Natural killer cell (primary cell): ENCODE results near the gene CCHCR1. TPM values are rescaled to one million over a fixed set of nuclear protein-coding genes. Genes with fewer than 3 reads are reported as not detected.
"Not testable (repeated sequence)": the region's sequence is repeated elsewhere in the genome, so short reads cannot be mapped to it uniquely, and the experiment has no call there.

Experiments
- ATAC-seq, 3 donors: fragments of 150-1000 bp in 2 of 3; fragments of 200-7000 bp in 1 of 3; cut with Tn5 transposase; 1 replicate in 1 of 3; 2 replicates in 2 of 3; pipeline ENCODE4 v1.10.0; 2021; ENCODE audit warnings: mild to moderate bottlenecking in 2 of 3, moderate library complexity in 2 of 3
- DNase-seq, 2 donors: peaks; one replicate each; pipeline versions ENCODE4 v3.0.0 to v3.0.0-alpha.2; 2013 to 2021; ENCODE audit warnings: mixed read lengths in 1 of 2
- H3K27ac ChIP-seq: one replicate; pipeline ENCODE4 v1.5.1; 2013; ENCODE audit warnings: mild to moderate bottlenecking, low read length
- H3K27me3 ChIP-seq: one replicate; pipeline ENCODE4 v1.6.1; 2013; ENCODE audit warnings: low read length; ENCODE audit not compliant: control insufficient read depth, insufficient read depth
- H3K36me3 ChIP-seq: one replicate; pipeline ENCODE4 v1.6.1; 2013; ENCODE audit warnings: low read length; ENCODE audit not compliant: control insufficient read depth, insufficient read depth
- H3K4me1 ChIP-seq: one replicate; pipeline ENCODE4 v1.6.1; 2013; ENCODE audit warnings: low read length; ENCODE audit not compliant: control insufficient read depth, insufficient read depth
- H3K4me3 ChIP-seq: one replicate; pipeline ENCODE4 v1.5.1; 2013; ENCODE audit warnings: low read length
- H3K9me3 ChIP-seq: one replicate; pipeline ENCODE4 v1.6.1; 2013; ENCODE audit warnings: low read length; ENCODE audit not compliant: control insufficient read depth, insufficient read depth
- H3K27ac Mint-ChIP-seq, 2 donors: one replicate each; pipeline ENCODE4 v1.8.0; 2022; ENCODE audit warnings: mild to moderate bottlenecking in 2 of 2, mixed read lengths in 2 of 2, moderate library complexity in 1 of 2
- H3K27me3 Mint-ChIP-seq, 2 donors: one replicate each; pipeline ENCODE4 v1.8.0; 2022; ENCODE audit warnings: low read depth in 2 of 2, mixed read lengths in 2 of 2
- H3K36me3 Mint-ChIP-seq: one replicate; pipeline ENCODE4 v1.8.0; 2022; ENCODE audit warnings: mixed read lengths
- H3K4me1 Mint-ChIP-seq, 2 donors: one replicate each; pipeline ENCODE4 v1.8.0; 2022; ENCODE audit warnings: mixed read lengths in 2 of 2
- H3K4me3 Mint-ChIP-seq: one replicate; pipeline ENCODE4 v1.8.0; 2022; ENCODE audit warnings: mild to moderate bottlenecking, moderate library complexity, mixed read lengths
- H3K9me3 Mint-ChIP-seq, 2 donors: one replicate each; pipeline ENCODE4 v1.8.0; 2022; ENCODE audit warnings: mixed read lengths in 2 of 2
- CTCF ChIP-seq: fragments of 200-600 bp; IDR thresholded peaks from one replicate; pipeline ENCODE4 v1.8.0; 2022; ENCODE audit warnings: antibody characterized with exemption
- WGBS: methylation state at CpG from one replicate; pipeline ENCODE4 v1.1.7; 2013; ENCODE audit warnings: missing lambda C conversion rate; ENCODE audit not compliant: insufficient coverage; 5-methylcytosine and 5-hydroxymethylcytosine counted together
- intact Hi-C: fragments of 100-400 bp; cut with micrococcal nuclease; formaldehyde crosslinking; loops from one replicate; pipeline ENCODE4 v1.14.2; 2022
- total RNA-seq, 4 donors: library from RNA; stranded (reverse); fragments of 120-200 nt in 1 of 4; gene quantifications; one replicate each; pipeline versions ENCODE4 v1.2.3 to v1.2.4, GENCODE V29; 2013 to 2022

The CCHCR1 gene
- total RNA-seq, 3 donors from 2014 or later (not counting 1 experiment from before 2014, with no cell fraction given), result 13.0 to 20.7 (median 16.9) TPM

GRCh38 chr6:31187780-31188194 is 30.2 kb upstream of the CCHCR1 start:
- no peaks in the 10 kb centered on the region for H3K36me3 ChIP-seq
- no peak for DNase-seq
- no peaks in the 10 kb centered on the region for H3K27me3 Mint-ChIP-seq
- ATAC-seq, result no peak
- H3K4me3 Mint-ChIP-seq, result no peak overlapping the region
- H3K4me3 ChIP-seq, result no peak overlapping the region
- no peaks in the 10 kb centered on the region for H3K36me3 Mint-ChIP-seq
- H3K27ac Mint-ChIP-seq, result no peak overlapping the region
- H3K9me3 Mint-ChIP-seq, result no peaks in the 10 kb centered on the region
- TF ChIP-seq CTCF, result no peak
- H3K4me1 ChIP-seq, result no peaks in the 10 kb centered on the region
- H3K9me3 ChIP-seq, result no peaks in the 10 kb centered on the region
- H3K4me1 Mint-ChIP-seq, result peaks cover 0 to 6% of the 10 kb centered on the region in 2 donors
- no peaks in the 10 kb centered on the region for H3K27me3 ChIP-seq
- WGBS, result 95% methylated on average over 2 of the region's 5 CpGs
- intact Hi-C loops, result no loop called here
- H3K27ac ChIP-seq, result no peak overlapping the region

- Mint-ChIP-seq H3K4me1 (peaks cover 0 to 6% of the 10 kb centered on the region in 2 donors), H3K36me3 (no peaks in the 10 kb centered on the region), H3K9me3 (no peaks in the 10 kb centered on the region), H3K4me3 (no peak overlapping the region), H3K27ac (no peak overlapping the region), H3K27me3 (no peaks in the 10 kb centered on the region)
- Histone ChIP-seq H3K36me3 (no peaks in the 10 kb centered on the region), H3K4me1 (no peaks in the 10 kb centered on the region), H3K9me3 (no peaks in the 10 kb centered on the region), H3K27ac (no peak overlapping the region), H3K4me3 (no peak overlapping the region), H3K27me3 (no peaks in the 10 kb centered on the region)
- WGBS, result 90% methylated on average over 24 of the region's 24 CpGs
- ATAC-seq (no peak), DNase-seq (no peak)
- TF ChIP-seq CTCF, result no peak
- intact Hi-C loops, result no loop called here
Observed at GRCh38 chr6:31186052-31186734, 28.6 kb upstream of the CCHCR1 start.

- H3K9me3 ChIP-seq, DNase-seq, H3K27me3 Mint-ChIP-seq, H3K27ac ChIP-seq, H3K4me3 ChIP-seq, H3K36me3 ChIP-seq, H3K4me1 ChIP-seq, ATAC-seq, H3K9me3 Mint-ChIP-seq, H3K4me1 Mint-ChIP-seq, intact Hi-C loops, H3K36me3 Mint-ChIP-seq, H3K4me3 Mint-ChIP-seq, H3K27ac Mint-ChIP-seq, H3K27me3 ChIP-seq: not testable (repeated sequence)
- 43% methylated on average over 4 of the region's 4 CpGs for WGBS
Observed at GRCh38 chr6:31185695-31186051, 28.1 kb upstream of the CCHCR1 start.

- H3K4me3 ChIP-seq, H3K4me3 Mint-ChIP-seq, H3K9me3 Mint-ChIP-seq, H3K27ac Mint-ChIP-seq, ATAC-seq, DNase-seq, H3K36me3 ChIP-seq, H3K9me3 ChIP-seq, H3K36me3 Mint-ChIP-seq, H3K27me3 ChIP-seq, H3K27me3 Mint-ChIP-seq, H3K27ac ChIP-seq, H3K4me1 ChIP-seq, intact Hi-C loops: not testable (repeated sequence)
- 96% methylated on average over 6 of the region's 6 CpGs for WGBS
- H3K4me1 Mint-ChIP-seq, result peaks cover 0 to 19% of the 10 kb centered on the region in 2 donors
Observed at GRCh38 chr6:31183859-31184258, 26.3 kb upstream of the CCHCR1 start.

GRCh38 chr6:31183287-31183686 is 25.7 kb upstream of the CCHCR1 start:
- intact Hi-C loops, H3K4me3 Mint-ChIP-seq, ATAC-seq: not testable (repeated sequence)

More at GRCh38 chr6:31183287-31183686, 25.7 kb upstream of the CCHCR1 start:
- not testable (repeated sequence) for H3K36me3 ChIP-seq, H3K9me3 ChIP-seq, H3K36me3 Mint-ChIP-seq, DNase-seq, H3K4me3 ChIP-seq, H3K27ac Mint-ChIP-seq, H3K27me3 ChIP-seq, H3K9me3 Mint-ChIP-seq, H3K4me1 ChIP-seq, H3K27ac ChIP-seq, H3K27me3 Mint-ChIP-seq
- H3K4me1 Mint-ChIP-seq, result peaks cover 0 to 19% of the 10 kb centered on the region in 2 donors
- WGBS, result 91% methylated on average over 2 of the region's 2 CpGs
